AG09309 (cell line): Measurements from ENCODE around the gene FMNL1.
A peak's percentile ranks its signal among the peaks of the same experiment; 100 is the strongest.

Experiments
- DNase-seq: peaks from one replicate; pipeline ENCODE4 v3.0.0-alpha.2; 2010; ENCODE audit warnings: low read depth
- H3K4me3 ChIP-seq: 2 replicates; pipeline ENCODE4 v1.5.1; 2011; ENCODE audit warnings: mild to moderate bottlenecking, low read depth, low read length, moderate library complexity; ENCODE audit not compliant: control insufficient read depth
- TF ChIP-seq, protein P1 (sequence below): IDR thresholded peaks from 2 replicates; pipeline ENCODE4 v1.5.1; 2011; ENCODE audit warnings: mild to moderate bottlenecking, low read depth, low read length, inconsistent platforms; ENCODE audit not compliant: insufficient read depth, control insufficient read depth; ENCODE audit errors: missing control alignments

FMNL1 gene

GRCh38 chr17:45221081-45222013, at the start of gene FMNL1:
Gene FMNL1, plus strand, starts transcription at chr17:45221885. Its CDS starts 240 bp downstream, at chr17:45222125.
- no peak for DNase-seq

DNA sequence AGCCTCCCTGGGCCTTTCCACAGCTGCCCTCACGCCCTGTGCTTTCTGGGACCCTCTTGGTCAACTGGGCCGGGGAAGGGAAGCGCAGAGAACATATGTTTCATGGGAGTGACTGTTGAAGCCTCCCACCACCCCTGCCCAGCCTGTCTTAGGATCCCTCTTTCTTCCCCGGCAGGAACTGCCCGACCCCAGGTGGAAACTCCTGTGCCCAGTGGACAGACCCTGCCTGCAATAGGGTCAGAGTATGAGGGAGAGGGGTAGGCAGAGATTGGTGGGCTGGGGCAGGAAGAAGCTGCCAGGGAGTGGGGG, 49.5 kb upstream of the FMNL1 start:
- DNase-seq = no peak
- TF ChIP-seq, protein P1, sequence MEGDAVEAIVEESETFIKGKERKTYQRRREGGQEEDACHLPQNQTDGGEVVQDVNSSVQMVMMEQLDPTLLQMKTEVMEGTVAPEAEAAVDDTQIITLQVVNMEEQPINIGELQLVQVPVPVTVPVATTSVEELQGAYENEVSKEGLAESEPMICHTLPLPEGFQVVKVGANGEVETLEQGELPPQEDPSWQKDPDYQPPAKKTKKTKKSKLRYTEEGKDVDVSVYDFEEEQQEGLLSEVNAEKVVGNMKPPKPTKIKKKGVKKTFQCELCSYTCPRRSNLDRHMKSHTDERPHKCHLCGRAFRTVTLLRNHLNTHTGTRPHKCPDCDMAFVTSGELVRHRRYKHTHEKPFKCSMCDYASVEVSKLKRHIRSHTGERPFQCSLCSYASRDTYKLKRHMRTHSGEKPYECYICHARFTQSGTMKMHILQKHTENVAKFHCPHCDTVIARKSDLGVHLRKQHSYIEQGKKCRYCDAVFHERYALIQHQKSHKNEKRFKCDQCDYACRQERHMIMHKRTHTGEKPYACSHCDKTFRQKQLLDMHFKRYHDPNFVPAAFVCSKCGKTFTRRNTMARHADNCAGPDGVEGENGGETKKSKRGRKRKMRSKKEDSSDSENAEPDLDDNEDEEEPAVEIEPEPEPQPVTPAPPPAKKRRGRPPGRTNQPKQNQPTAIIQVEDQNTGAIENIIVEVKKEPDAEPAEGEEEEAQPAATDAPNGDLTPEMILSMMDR = no peak
- H3K4me3 ChIP-seq = peak overlapping the region; percentile 40

More at GRCh38 chr17:45221081-45222013, at the start of gene FMNL1:
- TF ChIP-seq, protein P1 = no peak
- H3K4me3 ChIP-seq = peak within 1 kb of the TSS; percentile 40

- peak overlapping the region; percentile 40 for H3K4me3 ChIP-seq
- TF ChIP-seq, protein P1 = no peak
- DNase-seq = no peak
These were observed 49.0 kb upstream of the FMNL1 start for GRCh38 chr17:45172541-45173286.

- no peak for DNase-seq
- TF ChIP-seq, protein P1 = no peak
- H3K4me3 ChIP-seq = no peak overlapping the region
These were observed 45.9 kb upstream of the FMNL1 start for GRCh38 chr17:45175759-45176115.

- TF ChIP-seq, protein P1 = no peak
- DNase-seq = no peak
- no peak overlapping the region for H3K4me3 ChIP-seq
These were observed 44.1 kb upstream of the FMNL1 start for GRCh38 chr17:45177563-45177962.

- TF ChIP-seq, protein P1 = no peak
- no peak overlapping the region for H3K4me3 ChIP-seq
- no peak for DNase-seq
These were observed 37.5 kb upstream of the FMNL1 start for GRCh38 chr17:45184144-45184543.
